Stimulated activated CD4-positive, alpha-beta T cell treated with anti-CD3 and anti-CD28 coated beads, Interleukin-2, amount 100 ng/mL, for 48 hours (primary cell): ENCODE measurements around the gene RAD51.

Experiments used
- DNase-seq, 2 donors: peaks; one replicate each; pipeline ENCODE4 v3.0.0-alpha.2; 2020

The RAD51 gene

DNA sequence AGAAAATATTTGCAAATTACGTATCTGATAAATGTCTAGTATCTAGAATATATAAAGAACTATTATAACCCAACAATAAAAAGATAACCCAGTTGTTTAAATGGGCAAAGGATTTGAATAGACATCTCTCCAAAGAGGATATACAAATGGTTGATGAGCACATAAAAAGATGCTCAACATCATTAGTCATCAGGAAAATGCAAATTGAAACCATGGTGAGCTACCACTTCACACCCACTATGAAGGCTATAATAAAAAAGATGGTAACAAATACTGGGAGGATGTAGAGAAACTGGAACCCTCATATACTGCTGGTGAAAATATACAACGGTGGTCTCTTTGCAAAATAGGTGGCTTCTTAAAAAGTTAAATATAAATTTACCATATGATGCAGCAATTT, 28.0 kb downstream of the RAD51 start:
- DNase-seq = no peak

- no peak for DNase-seq
Measured at GRCh38 chr15:40723919-40724318, 28.9 kb downstream of the RAD51 start.

GRCh38 chr15:40731034-40731433, 36.1 kb downstream of the RAD51 start:
- DNase-seq = no peak

DNA sequence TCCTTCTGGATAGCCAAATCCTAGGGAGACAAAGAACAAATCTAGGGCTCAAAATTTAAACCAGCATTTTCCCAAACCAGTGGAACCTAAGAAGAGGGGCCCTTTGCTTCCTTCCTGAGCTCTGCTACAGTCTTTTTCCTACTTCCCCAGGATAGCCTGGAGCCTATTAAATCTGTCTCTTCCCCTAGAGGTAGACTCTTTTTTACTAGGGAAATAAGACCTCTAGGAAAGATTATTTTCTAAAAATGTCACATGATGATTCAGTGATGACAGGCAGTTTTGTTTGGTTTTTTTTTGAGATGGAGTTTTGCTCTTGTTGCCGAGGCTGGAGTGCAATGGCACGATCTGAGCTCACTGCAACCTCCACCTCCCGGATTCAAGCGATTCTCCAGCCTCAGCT, 41.6 kb downstream of the RAD51 start:
- no peak for DNase-seq

DNA sequence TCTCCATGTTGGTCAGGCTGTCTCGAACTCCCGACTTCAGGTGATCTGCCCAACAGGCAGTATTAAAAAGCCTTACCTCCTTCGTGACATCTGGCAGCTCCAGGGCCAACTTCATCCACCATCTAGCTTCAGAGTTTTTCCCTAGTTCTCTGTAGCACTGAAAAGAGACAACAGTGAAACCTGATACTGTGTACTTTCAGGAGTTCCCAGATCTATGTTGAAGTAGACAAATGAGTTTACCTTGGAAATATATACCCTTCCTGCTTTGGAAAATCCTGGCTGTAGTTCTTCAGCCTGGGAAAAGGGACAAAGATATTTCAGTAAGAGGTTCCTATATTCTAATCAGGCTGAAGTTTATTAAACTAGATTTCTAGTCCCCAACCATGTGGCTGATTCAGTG, 42.1 kb downstream of the RAD51 start:
- DNase-seq = no peak

- no peak for DNase-seq
Measured at GRCh38 chr15:40739047-40739446, 44.1 kb downstream of the RAD51 start.

DNA sequence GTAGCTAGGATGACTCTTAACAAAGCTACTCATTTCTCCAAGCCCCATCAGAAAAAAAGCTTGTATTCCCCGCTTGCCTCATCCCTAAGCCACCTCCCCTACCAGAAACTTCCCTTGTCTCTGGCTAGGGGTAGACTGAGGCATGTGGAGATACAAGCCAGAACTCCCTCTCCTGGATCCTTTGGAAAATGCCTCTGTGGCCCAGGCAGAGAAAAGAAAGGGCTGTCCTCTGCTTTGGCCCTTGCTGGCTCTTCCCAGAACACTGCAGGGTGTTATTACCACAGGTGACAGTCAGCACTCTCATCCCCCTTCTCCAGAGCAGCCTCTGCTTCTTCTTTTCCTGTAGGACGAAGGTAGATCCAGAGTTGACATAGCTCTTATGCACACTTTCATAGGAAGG, 44.9 kb downstream of the RAD51 start:
- no peak for DNase-seq

- DNase-seq = no peak
Measured at GRCh38 chr15:40743485-40743901, 48.5 kb downstream of the RAD51 start.

- DNase-seq = peak; percentile 31 to 45
Measured at GRCh38 chr15:40743921-40744814, 49.2 kb downstream of the RAD51 start.

- no peak for DNase-seq
Measured at GRCh38 chr15:40744815-40745152, 49.8 kb downstream of the RAD51 start.

GRCh38 chr15:40746916-40747418, 52.0 kb downstream of the RAD51 start:
- DNase-seq = no peak

GRCh38 chr15:40747685-40748631, 53.0 kb downstream of the RAD51 start:
- DNase-seq = no peak

DNA sequence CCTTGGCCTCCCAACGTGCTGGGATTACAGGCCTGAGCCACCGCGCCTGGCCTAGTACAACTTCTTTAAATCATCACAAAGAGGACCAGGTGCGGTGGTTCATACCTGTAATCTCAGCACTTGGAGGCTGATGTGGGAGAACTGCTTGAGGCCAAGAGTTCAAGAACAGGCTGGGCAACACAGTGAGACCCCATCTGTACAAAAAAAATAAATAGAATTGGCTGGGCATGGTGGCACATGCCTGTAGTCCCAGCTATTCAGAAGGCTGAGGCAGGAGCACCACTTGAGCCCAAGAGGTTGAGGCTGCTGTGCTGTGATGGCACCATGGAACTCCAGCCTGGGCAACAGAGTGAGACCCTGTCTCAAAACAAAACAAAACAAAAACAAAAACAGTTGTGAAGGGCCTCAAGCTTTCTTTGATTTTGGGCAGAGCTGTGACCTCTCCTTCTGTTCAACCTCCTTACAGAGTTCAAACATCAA, 54.2 kb downstream of the RAD51 start:
- DNase-seq = no peak

DNA sequence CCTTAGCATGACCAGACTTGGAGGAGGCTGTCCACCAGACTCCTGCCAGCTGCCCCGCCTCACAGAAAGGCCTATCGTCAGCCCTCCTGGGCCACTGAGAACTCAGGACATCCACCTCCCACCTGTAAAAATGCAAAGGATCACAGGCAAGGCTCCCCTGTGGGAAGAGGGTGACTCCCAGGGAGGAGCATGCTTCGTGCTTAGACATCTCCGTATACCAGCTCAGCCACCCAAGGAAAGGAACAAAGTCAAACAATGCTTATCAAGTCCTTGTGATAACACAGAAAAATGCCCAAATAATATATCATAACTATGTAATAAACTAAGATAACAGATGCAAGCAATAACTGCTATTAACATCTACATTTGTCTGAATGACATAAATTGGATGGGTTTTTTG, 55.9 kb downstream of the RAD51 start:
- DNase-seq = no peak

GRCh38 chr15:40751745-40752144, 56.8 kb downstream of the RAD51 start:
- DNase-seq = no peak

DNA sequence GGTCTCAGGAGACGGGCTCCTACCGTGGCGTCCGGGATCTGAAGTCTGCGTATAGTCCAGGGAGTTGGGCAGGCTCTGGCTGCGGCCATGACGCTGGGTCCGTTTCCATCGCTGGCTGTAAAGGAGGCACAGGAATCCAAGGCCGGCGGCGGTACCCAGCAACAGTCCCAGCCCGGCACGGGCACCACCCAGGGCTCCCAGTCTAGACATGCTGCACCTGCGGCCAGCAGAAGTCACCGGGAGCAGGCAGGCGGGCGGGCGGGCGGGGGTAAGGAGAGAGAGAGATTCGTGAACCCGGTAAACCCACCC, 59.6 kb downstream of the RAD51 start:
- DNase-seq = no peak

GRCh38 chr15:40754883-40755811, 60.2 kb downstream of the RAD51 start, which contains the start of gene RMDN3:
Gene RMDN3 (minus strand): TSS chr15:40755254. CDS start chr15:40754783, 471 bp downstream.
- peak; percentile 93 to 96 for DNase-seq

DNA sequence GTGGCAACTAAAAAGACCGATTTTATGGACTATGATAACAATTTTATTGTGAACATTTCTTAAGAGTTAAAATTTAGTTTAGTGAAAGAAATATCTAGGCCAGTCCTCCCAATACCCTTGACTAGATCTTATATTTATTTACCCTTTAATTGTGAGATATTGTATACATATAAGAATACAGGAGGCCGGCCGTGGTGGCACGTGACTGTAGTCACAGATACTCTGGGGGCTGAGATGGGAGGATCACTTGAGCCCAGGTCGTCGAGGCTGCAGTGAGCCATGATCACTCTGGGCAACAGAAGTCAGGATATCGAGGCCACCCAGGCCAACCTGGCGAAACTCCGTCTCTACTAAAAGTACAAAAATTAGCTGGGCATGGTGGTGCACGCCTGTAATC, 60.8 kb downstream of the RAD51 start:
- no peak for DNase-seq

DNA sequence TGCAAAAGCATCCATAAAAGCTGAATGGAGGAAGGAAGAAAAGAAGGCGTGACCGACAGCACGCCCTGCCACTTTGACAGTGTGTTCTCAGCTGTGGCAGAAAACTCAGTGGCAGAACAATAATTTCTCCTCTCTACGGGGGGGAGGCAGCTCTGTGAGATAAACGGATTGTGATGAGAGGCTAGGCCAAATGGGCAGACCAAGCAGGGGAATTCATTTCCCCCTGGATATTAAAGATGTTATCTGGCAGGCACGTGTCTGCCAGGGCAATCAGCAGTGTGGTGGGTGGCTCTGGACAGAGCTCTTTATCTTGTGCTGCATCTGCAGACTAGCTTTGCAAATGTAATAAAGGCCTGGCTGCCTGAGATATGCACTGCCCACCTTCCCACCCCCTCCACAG, 62.0 kb downstream of the RAD51 start:
- no peak for DNase-seq

GRCh38 chr15:40759961-40760360, 65.0 kb downstream of the RAD51 start:
- no peak for DNase-seq

DNA sequence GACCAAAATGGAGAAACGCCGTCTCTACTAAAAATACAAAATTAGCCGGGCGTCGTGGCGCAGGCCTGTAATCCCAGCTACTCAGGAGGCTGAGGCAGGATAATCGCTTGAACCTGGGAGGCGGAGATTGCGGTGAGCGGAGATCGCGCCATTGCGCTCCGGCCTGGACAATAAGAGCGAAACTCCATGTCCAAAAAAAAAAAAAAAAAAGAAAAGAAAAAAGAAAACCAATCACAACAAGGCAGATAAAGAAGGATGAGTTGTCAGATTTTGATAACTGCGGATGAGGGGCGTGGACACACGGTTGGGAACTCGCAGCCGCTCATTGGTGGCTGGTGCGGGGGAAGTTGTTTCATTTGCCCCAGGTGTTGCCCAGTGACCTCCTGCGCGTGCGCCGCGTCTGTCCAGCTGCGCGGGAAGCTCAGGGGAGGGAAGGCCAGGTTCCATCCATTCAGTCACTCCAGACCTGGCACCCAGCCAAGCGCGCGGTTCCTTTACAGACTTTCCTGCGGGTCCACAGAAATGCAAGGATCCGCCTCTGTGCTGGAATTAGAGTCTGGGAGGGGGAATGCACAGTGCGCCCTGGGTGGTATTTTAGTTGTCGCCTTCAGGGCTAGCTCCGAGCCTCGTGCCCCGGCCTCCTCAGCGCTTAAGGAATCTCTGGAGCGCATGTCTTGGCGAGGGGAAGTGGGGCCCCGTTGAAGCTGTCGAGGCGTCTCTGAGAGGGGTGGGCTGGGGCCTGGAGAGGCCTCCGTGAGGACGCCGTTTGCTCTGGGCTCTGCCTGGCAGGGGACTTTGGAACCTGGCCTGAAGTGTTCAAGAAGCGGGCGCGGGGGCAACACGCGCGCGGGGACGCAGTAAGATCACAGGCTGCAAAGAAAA, 68.2 kb downstream of the RAD51 start:
- peak; percentile 31 to 39 for DNase-seq
